HuH-7.5 (cell line): Measurements from ENCODE around the gene CRIP3.

Source experiments
- DNase-seq: peaks from one replicate; pipeline ENCODE4 v3.0.0; 2011; ENCODE audit warnings: low spot score

Gene CRIP3

DNA sequence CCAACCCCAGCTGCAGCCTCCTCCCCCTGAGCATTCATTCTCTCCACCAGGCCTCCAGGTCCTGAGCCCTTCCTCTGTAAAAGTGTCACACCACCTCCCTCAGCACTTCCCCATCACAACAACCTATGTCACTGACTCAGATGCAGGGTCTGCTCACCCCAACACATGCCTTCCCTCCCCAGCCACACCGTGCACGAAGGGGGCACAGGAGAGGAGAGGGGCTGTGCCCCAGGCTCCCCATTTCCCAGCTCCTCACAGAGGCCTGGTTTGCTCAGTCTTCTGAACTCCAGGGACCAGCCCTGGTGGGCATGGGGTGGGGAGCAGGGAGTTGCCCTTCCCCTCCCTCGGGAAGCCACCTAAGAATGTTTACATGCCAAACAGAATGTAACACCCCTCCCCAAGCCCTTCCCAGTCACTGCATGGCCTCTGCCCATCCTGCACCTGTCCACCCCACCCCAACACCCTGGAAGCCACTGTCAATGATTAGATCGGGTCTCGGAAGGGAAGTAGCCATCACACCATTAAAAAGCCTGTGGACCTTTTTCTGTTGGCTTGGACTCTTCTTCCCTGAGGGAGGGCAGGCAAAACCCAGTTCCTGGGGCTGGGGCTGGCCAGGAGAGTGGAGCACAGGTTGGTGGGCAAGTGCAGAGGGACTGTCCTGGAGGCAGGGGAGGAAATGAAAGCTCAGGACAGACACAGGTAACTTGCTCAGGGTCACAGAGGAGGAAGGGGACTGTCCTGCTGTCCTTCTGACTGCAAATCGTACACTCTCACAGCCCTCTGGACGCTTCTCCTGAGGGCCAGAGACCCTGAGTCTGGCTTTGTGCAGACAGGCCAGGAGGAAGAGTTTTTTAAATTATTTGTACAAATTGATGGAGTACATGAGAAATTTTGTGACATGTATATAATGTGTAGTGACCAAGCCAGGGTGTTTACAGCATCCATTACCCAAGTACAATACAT, 20.6 kb downstream of the CRIP3 start:
- DNase-seq, result no peak

DNA sequence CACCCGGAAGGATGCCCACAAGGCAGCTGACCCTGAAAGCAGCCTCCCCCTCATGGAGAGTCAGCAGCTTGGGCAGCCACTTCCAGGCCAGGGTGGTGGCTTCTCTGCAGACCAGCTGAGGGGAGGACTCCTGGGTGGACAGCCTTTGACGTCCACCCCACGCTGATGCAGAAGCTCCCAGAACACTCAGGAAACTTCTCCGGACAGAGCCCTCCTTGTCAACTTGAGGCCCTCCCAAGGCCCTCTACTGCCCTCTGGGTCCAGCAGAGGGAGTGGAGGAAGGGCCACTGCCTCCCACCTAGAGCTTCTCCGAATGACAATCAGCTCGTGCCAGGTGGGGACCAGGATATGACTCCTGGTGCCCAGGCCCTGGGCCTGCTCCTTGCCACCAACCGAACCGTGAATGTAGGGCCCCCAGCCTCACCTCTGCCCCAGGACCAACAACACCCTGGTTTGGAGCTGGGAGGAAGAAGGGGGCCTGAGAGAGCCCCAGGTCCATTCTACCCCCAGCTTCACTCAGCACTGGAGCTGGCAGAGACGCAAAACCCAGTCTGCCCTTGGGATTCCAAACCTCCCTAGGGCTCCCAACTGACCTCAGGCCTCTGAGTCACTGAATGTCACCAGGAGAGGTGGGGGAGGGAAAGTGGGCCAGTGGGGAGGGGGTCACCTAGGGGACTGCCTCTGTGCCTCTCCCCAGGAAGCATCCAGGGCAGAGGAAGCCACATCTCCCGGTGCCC, 21.5 kb downstream of the CRIP3 start:
- no peak for DNase-seq

DNA sequence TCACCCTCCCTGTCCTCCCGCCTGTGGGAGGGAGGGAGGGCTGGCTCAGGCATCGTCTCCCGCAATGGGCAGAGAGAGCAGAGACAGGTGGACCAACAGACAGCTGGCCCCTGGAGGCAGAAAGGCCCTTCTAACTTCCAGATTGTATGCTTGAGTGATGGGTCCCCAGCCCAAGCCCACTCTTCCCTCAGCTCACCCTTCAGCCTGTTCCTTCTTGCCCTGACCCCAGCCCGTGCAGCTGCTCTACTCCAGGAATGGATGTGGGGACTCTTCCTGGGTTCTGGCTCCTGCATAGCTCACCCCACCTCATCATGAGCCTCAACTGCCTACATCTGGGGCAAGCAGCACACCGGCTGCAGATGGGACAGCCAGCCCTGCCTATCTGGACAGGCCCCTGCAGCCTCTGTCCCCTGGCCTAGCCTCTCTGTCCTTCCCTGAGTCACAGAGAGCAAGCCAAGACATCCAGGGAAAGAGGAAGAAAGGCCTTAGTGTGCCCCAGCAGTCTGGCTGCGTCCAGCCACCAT, 22.1 kb downstream of the CRIP3 start:
- DNase-seq, result no peak

DNA sequence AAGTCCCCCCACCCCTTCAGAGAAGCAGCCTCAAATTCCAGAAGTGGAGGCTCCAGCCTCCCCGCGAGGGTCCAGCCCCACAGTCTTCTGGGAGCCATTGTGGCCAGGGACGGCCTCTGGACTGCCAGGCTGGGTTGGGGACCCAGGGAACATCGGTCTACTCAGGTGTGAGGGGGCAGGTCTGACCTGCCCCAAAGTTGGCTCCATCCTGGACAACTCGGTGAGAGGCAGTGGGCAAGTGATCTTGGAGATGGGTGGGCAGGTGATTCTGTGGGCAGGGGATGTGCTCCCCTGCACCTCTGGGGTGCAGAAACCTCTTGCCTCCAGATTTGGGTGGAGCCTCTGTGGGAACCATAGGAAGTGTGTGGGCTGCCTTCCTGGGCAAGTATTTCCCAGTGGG, 22.8 kb downstream of the CRIP3 start:
- DNase-seq, result no peak

DNA sequence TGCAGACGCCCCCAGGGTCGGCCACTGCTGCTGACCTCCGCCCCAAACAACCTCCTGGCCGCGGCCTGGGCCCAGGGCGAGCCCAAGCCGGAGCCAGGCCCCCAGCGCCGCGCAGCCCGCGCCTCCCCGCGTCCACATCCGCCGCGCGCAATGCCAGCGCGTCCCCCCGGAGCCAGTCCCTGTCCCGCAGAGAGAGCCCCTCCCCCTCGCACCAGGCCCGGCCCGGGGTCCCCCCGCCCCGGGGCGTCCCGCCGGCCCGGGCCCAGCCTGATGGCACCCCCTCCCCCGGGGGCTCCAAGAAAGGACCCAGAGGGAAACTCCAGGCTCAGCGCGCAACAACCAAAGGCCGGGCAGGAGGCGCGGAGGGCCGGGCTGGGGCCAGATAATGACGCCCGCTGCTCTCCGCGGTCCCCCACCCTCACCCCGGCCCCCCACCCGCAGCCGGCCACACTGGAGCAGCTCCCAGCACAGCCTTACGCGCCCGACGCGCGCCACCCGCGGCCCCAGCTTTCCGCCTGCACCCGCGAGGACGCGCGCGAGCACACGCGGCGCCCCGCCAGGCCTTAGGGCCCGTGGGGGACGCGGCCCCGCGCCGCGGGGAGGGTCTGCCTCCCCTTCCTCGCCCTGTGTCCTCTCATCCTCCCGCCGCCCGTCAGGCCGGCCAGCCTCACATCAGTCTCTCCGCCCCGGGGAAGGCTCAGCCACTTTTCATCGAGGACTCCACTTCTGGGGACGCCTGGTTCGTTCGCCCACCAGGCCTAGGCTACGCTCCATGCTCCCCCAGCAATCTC, 23.4 kb downstream of the CRIP3 start:
- DNase-seq, result no peak

DNA sequence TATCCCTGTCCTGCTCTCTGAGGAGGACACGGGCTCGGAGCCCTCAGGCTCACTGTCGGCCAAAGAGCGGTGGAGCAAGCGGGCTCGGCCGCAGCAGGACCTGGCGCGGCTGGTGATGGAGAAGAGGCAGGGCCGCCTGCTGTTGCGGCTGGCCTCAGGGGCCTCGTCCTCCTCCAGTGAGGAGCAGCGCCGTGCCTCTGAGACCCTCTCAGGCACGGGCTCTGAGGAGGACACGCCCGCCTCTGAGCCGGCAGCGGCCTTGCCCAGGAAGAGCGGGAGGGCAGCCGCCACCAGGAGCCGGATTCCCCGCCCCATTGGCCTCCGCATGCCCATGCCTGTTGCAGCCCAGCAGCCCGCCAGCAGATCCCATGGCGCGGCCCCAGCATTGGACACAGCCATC, 24.7 kb downstream of the CRIP3 start:
- no peak for DNase-seq

DNA sequence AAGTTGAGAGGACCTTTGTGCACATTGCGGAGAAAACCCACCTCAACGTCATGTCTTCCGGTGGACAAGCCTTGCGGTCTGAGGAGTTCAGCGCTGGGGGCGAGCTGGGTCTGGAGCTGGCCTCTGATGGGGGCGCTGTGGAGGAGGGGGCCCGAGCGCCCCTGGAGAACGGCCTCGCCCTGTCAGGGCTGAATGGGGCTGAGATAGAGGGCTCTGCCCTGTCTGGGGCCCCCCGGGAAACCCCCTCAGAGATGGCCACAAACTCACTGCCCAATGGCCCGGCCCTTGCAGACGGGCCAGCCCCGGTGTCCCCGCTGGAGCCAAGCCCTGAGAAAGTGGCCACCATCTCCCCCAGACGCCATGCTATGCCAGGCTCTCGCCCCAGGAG, 25.1 kb downstream of the CRIP3 start:
- DNase-seq, result no peak

DNA sequence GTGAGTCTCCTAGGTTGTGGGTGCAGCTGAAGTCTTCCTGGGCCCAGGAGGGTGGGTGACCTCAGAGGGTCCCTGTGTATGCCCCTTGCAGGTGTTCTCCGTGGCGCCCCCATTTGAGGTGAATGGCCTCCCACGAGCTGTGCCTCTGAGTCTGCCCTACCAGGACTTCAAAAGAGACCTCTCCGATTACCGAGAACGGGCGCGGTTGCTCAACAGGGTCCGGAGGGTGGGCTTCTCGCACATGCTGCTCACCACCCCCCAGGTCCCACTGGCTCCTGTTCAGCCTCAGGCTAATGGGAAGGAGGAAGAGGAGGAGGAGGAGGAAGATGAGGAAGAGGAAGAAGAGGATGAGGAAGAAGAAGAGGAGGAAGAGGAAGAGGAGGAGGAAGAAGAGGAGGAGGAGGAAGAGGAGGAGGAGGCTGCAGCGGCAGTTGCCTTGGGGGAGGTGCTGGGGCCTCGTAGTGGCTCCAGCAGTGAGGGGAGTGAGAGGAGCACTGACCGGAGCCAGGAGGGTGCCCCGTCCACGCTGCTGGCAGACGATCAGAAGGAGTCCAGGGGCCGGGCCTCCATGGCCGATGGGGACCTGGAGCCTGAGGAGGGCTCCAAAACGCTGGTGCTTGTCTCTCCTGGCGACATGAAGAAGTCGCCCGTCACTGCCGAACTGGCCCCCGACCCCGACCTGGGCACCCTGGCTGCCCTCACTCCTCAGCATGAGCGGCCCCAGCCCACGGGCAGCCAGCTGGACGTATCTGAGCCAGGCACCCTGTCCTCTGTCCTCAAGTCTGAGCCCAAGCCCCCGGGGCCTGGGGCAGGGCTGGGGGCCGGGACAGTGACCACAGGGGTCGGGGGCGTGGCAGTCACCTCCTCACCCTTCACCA, 25.8 kb downstream of the CRIP3 start:
- DNase-seq, result no peak

DNA sequence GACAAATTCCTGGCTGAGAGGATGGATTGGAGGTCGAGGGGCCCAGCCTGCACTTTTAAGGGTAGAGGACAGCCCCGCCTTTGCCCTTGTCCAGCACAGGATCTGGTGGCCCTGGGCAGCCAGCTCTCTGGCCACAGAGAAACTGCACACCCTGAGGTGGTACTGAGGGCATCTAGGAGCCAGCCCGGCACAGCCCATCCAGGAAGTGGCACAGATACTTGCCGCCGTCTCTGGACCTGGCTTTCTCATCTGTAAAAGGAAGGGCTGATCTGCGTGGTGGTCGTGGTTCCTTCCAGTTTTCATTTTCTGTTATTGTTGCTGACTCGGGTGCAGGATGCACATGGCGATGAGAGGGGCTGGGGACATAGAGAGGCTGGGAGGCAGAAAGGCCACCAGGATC, 26.6 kb downstream of the CRIP3 start:
- DNase-seq, result no peak

DNA sequence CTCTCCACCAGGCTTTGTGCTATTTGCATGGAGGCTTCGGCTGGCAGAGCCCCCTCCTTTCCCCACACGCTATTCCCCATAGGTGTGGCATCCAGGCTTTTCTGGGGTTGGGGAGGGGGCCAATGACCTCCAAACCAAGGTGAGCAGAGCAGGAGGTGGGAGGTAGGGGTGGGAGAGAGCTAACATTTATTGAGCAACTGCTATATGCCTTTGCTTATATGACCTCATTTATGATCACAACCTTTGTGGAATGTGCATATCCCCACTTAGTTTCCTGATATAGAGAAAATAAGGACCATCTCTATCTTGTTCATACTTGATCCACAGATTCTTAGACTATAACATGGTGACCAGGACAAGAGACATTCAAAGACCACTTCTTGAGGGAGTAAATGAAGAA, 28.4 kb downstream of the CRIP3 start:
- no peak for DNase-seq

DNA sequence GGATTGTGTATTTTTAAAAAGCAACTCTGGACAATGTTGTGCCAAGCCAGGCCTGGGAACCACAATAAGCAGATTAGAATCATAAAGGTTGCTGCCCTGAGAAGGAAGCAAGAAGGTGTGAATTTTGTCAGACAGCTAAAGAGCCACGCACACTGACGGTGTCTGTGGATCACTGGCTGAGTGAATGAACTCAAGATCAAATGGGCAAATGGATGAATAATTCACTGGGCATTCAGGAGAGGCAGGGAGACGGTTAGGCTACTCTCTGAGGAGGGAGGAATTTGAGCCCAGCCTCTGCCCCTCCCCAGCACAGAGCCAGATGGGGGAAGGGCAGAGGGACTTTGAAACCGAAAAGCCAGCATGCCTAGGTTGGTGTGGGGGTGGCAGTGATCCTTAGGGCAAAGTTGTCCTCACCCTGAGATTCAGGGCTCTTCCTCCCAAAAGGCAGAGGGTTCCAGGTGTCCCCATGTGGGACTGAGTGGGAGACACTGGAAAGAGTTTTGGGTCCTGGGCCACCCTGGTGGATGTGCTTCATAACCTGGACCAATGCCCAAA, 30.0 kb downstream of the CRIP3 start:
- no peak for DNase-seq

DNA sequence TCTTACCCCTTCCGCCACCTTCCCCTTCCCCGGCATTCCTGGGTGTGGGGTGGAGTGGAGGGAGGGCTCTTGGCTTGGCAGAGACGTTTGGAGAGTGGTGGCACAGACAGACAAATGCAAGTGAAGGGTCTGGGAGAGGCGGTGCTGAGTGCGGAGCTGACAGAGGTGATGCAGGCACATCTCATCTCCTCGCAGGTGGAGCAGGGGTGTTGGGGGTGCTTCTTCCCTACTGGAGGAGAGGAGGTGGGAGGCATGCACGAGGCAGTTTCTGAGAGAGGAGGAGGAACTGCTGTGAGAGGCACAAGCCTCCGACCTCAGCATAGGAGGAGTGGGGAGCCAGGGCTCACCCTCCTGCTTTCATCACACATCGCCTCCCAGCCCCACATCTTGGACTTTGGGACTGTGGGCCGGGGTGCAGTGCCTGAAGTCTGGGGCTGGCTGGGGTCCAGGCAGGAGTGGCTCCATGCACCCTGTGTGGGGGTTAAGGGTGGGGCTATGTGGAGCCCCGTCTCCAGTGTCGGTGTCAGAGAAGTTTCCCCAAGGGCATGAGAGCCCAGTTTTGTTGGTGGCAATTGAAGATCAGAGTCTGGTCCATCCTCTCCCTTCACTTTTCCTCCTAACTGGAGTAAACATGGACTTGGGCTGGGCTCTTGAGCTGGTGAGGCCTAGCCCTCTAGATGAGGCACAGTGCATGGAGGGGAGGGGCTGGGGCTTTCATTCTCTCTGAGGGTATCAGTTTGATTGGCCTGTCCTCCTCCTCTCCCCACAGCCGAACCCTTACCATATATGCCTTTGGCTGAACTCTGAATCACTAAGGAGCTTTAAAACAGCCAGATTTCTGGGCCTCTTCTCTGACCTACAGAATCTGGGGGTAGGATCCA, 30.7 kb downstream of the CRIP3 start:
- DNase-seq, result no peak

DNA sequence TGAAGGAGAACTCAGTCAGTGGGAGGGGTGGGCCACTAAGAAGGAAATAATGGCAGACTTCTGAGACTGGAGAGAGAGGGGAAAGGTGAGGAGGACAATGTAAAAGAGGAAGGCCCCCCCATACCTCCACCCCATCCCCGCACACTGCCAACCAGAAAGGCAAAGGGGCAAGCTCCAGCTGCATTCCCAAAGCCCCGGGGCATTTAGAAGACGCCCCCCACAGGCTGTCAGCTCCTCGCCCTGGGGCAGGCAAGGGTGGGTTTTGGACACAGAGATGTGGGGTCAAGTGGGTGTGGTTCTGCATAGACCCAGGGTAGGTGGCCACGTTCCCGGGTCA, 31.4 kb downstream of the CRIP3 start:
- no peak for DNase-seq

DNA sequence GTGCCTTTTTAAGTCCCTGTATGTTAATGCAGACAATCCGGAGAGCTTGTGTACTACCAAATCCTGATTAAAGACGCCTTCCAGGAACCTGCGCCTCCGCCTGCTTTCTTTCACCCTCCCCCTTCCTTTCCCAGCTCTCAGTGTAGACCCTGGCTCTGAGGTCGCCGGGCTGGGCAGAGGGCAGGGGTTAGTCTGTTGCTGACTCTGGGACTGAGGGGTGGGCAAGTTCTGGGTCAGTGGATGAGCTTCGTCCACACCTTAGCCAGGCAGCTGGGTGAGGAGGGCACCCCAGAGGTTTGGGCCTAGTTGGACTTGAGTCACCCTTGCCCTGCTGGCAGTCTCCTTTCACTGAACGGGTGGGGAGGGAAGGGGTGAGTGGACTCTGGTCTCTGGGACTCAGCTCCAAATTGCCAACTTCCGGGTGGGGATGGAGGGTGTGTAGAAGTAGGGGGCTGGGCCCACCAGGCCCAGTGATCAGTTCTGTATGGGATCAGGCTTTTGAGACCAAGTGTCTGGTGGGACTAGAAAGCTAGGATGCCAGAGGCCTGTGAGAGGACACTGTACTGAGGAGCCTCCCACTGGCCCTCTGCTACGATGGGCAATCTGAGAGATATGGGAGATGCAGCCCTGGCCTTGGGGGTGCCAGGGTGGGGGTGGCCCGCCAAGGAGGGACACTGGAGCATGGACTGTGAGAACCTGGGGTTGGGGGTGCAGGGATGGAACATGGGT, 31.9 kb downstream of the CRIP3 start:
- no peak for DNase-seq

DNA sequence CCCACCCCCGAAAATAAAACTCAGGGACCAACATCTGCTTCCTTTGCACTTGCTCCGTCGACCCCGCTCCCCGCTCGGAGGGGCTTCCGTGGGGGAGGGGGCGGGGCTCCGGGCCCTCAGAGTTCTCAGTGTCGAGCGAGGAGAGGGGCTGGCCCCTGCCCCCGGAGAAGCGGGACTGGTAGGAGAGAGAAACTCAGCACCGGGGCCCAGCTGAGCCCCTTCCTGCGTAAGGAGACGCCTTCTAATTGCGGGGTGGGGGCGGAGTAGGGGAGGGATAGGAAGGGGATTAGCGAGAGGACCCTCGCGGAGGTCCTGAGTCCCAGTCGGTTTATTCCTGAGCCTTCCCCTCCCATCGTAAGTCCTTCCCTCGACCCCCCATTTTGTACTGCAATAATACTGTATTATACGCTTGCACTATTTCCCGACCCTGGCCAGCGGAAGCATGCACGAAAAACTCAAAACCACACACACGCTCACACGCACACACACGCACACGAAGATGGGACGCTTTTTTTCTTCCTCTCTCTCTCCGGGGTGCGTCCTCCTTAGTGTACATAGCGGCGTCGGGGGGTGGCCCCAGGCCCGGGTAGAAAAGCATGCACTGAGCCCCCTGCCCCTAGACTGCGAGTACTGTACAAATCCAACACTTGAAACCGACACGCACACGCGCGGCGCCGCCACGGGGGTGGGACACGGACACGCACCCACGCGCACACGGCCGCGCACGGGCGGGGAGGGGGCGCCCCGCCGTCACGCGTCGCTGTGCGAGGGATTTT, 32.6 kb downstream of the CRIP3 start:
- no peak for DNase-seq

DNA sequence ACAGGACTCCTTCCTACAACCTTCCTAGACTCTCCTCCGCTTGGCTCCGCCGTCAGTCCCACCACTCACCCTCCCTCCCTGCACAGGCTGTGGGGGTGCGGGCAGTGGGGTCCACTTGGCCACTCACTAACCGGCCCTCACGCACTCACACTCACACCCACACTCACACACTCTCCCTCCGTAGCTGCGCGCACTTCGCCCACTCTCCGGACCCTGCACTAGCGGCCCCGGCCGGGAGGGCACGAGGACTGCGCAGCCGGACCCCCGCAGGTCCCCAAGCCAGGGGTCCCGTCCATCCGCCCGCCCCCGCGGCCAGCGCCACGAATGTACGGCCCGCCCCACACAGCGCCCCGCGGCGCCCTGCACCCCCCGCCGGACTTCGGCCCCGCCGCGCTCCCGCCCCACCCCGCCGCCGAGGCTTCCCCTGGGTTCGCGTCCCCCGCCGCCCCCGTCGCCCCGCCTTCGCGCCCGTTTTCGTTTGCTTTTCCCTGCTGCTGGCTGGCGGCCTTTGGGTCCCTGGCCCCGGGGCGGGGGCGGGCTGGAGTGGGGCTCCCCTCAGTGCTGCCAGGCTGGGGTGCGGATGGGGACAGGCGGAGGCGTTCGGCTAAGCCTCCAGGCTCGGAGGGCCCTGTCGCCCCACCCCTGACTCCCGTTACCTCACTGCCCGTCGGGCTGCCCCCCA, 33.6 kb downstream of the CRIP3 start:
- peak; percentile 91 for DNase-seq

DNA sequence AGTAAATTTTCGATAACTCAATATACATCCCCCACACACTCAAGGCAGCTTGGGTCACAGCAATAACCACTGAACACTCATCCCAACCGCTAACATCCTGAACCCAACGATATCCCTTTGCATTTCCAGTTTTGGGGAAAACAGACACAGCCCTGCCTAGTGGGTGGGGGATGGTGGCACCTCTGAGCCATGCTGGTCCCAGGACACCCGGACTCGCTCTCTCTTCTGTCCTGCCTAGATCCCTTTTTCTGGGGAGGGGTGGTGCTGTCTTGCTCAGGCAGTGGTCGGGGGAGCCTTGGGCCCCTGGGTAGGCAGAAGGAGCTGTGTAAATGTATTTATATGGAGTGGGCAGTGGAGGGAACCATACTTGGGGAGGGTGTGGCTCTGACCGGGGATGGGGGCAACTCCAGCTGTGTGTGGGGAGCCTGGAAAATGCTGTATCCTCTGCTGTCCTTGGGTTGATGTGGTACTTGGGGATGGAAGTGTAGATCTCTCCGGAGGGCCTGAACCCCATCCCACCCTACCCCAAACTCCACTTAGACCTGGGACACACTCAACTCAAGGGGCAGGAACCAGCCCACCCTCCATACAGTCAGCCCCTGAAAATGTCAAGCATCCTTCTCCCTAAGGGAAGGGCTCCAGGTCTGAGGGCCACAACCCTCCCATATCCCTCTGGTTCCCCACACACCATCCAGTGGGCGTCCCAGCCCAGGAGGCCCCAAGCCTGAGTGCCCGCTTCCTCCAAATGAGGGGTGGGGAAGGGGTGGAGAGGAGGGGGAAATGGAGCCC, 34.3 kb downstream of the CRIP3 start:
- DNase-seq, result no peak
